Breast epithelium (tissue), 3 donors: ENCODE data around the gene GNG7.

Experiments
- POLR2AphosphoS5 ChIP-seq, 3 donors: sonication (generic); formaldehyde crosslinking; IDR thresholded peaks; one replicate each; pipeline ENCODE4 v1.6.1; 2017; ENCODE audit warnings: antibody characterized with exemption in 3 of 3
- TF ChIP-seq, protein P1 (sequence below), 3 donors: fragments of 450-650 bp; IDR thresholded peaks; one replicate each; pipeline ENCODE4 v1.5.1; 2016 to 2017; ENCODE audit warnings: antibody characterized with exemption in 3 of 3, mild to moderate bottlenecking in 3 of 3, moderate library complexity in 3 of 3

GRCh38 chr19:2517881-2518601, 184.5 kb downstream of the GNG7 start:
- TF ChIP-seq, protein P1, sequence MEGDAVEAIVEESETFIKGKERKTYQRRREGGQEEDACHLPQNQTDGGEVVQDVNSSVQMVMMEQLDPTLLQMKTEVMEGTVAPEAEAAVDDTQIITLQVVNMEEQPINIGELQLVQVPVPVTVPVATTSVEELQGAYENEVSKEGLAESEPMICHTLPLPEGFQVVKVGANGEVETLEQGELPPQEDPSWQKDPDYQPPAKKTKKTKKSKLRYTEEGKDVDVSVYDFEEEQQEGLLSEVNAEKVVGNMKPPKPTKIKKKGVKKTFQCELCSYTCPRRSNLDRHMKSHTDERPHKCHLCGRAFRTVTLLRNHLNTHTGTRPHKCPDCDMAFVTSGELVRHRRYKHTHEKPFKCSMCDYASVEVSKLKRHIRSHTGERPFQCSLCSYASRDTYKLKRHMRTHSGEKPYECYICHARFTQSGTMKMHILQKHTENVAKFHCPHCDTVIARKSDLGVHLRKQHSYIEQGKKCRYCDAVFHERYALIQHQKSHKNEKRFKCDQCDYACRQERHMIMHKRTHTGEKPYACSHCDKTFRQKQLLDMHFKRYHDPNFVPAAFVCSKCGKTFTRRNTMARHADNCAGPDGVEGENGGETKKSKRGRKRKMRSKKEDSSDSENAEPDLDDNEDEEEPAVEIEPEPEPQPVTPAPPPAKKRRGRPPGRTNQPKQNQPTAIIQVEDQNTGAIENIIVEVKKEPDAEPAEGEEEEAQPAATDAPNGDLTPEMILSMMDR (IDR thresholded peaks at IDR 0.05), result no peak
- TF ChIP-seq POLR2AphosphoS5 (IDR thresholded peaks at IDR 0.05), result no peak
